GM19397 (cell line): ENCODE results near the gene HLA-DMB.

ENCODE experiments used
- ATAC-seq: cut with Tn5 transposase; IDR thresholded peaks from one replicate; pipeline ENCODE4 v1.9.1; 2021; ENCODE audit warnings: mild to moderate bottlenecking, moderate library complexity; ENCODE audit not compliant: unreplicated experiment

The HLA-DMB gene

GRCh38 chr6:32931211-32931610, 9.6 kb downstream of the HLA-DMB start:
- ATAC-seq: no peak

GRCh38 chr6:32922083-32922482, 18.7 kb downstream of the HLA-DMB start:
- no peak for ATAC-seq

GRCh38 chr6:32920715-32921114, 20.1 kb downstream of the HLA-DMB start:
- no peak for ATAC-seq

- no peak for ATAC-seq
Observed at GRCh38 chr6:32912951-32913350, 27.9 kb downstream of the HLA-DMB start.

- no peak for ATAC-seq
Observed at GRCh38 chr6:32908897-32909296, 31.9 kb downstream of the HLA-DMB start.

- no peak for ATAC-seq
Observed at GRCh38 chr6:32906539-32906938, 34.3 kb downstream of the HLA-DMB start.

- ATAC-seq: no peak
Observed at GRCh38 chr6:32905078-32905477, 35.8 kb downstream of the HLA-DMB start.

GRCh38 chr6:32903952-32904351, 36.9 kb downstream of the HLA-DMB start:
- ATAC-seq: no peak

- ATAC-seq: peak; percentile 18
Observed at GRCh38 chr6:32895006-32895345, 45.9 kb downstream of the HLA-DMB start.

- peak; percentile 95 for ATAC-seq
Observed at GRCh38 chr6:32894085-32895005, 46.5 kb downstream of the HLA-DMB start.

GRCh38 chr6:32890831-32891230, 50.0 kb downstream of the HLA-DMB start:
- ATAC-seq: no peak

- no peak for ATAC-seq
Observed at GRCh38 chr6:32889533-32889932, 51.3 kb downstream of the HLA-DMB start.

- ATAC-seq: no peak
Observed at GRCh38 chr6:32888576-32888975, 52.3 kb downstream of the HLA-DMB start.

GRCh38 chr6:32887616-32888015, 53.2 kb downstream of the HLA-DMB start:
- no peak for ATAC-seq

- ATAC-seq: no peak
Observed at GRCh38 chr6:32886681-32887383, 54.0 kb downstream of the HLA-DMB start.

GRCh38 chr6:32885698-32886286, 55.0 kb downstream of the HLA-DMB start:
- ATAC-seq: no peak
